GM12878 (cell line): ENCODE measurements around the gene DNMT3A. TPM values are rescaled to one million over a fixed set of nuclear protein-coding genes. Genes with fewer than 3 reads are reported as not detected.

ENCODE experiments used
- BCL11A ChIP-seq: IDR thresholded peaks from 2 replicates; pipeline ENCODE4 v1.6.1; 2011; ENCODE audit warnings: low read depth, low read length
- BRCA1 ChIP-seq: IDR thresholded peaks from 2 replicates; pipeline ENCODE4 v1.6.1; 2011; ENCODE audit warnings: low read depth, low read length, improper control_type of control experiment
- CBX5 ChIP-seq: sonication (generic); IDR thresholded peaks from 2 replicates; pipeline ENCODE4 v1.6.1; 2016; ENCODE audit warnings: low read depth, moderate library complexity, mild to moderate bottlenecking, inconsistent platforms
- CHD2 ChIP-seq: IDR thresholded peaks from 2 replicates; pipeline ENCODE4 v1.6.1; 2011; ENCODE audit warnings: low read depth, low read length, improper control_type of control experiment, borderline replicate concordance
- HDAC2 ChIP-seq: fragments of 200-600 bp; sonication (generic); IDR thresholded peaks from 2 replicates; pipeline ENCODE4 v1.6.1; 2017
- HSF1 ChIP-seq: fragments of 150-350 bp; IDR thresholded peaks from 2 replicates; pipeline ENCODE4 v1.6.1; 2014; ENCODE audit warnings: mild to moderate bottlenecking, low read depth, low read length
- LARP7 ChIP-seq: fragments of 450-650 bp; IDR thresholded peaks from 2 replicates; pipeline ENCODE4 v1.6.1; 2017; ENCODE audit warnings: mild to moderate bottlenecking
- NFYB ChIP-seq: IDR thresholded peaks from 2 replicates; pipeline ENCODE4 v1.6.1; 2011; ENCODE audit warnings: low read depth, mild to moderate bottlenecking, low read length, improper control_type of control experiment, moderate library complexity; ENCODE audit not compliant: insufficient read depth
- NRF1 ChIP-seq: conservative IDR thresholded peaks from 2 replicates; pipeline ENCODE4 v1.6.1; 2011; ENCODE audit warnings: mild to moderate bottlenecking, low read depth, low read length, improper control_type of control experiment
- PAX8 ChIP-seq: fragments of 450-650 bp; IDR thresholded peaks from 2 replicates; pipeline ENCODE4 v1.6.1; 2017; ENCODE audit warnings: mild to moderate bottlenecking, moderate library complexity
- PML ChIP-seq: IDR thresholded peaks from 2 replicates; pipeline ENCODE4 v1.6.1; 2012; ENCODE audit warnings: low read length, inconsistent platforms
- POU2F2 ChIP-seq: IDR thresholded peaks from 3 replicates; pipeline ENCODE4 v1.6.1; 2011; ENCODE audit warnings: low read depth, mild to moderate bottlenecking, low read length, borderline replicate concordance
- SIX5 ChIP-seq: IDR thresholded peaks from 2 replicates; pipeline ENCODE4 v1.6.1; 2011; ENCODE audit warnings: mild to moderate bottlenecking, low read depth, low read length, moderate library complexity; ENCODE audit not compliant: severe bottlenecking
- SUZ12 ChIP-seq: fragments of 200-600 bp; sonication (generic); IDR thresholded peaks from one replicate; pipeline ENCODE4 v1.6.1; 2018; ENCODE audit warnings: antibody characterized with exemption, mild to moderate bottlenecking; ENCODE audit not compliant: unreplicated experiment
- ZBTB33 ChIP-seq: fragments of 450-650 bp; IDR thresholded peaks from 2 replicates; pipeline ENCODE4 v1.6.1; 2017; ENCODE audit warnings: mild to moderate bottlenecking
- polyA plus RNA-seq, 11 experiments: library from polyadenylated mRNA; depleted of rRNA in 4 of 11; unstranded in 6 of 11; stranded (reverse) in 5 of 11; fragments of >200 nt; fragmentation: Nextera tagmentation in 4 of 11; fragmentation: Illumina TruSeq in 1 of 11; extraction: Ambion mirVana in 4 of 11; extraction: Trizol in 1 of 11; gene quantifications; 1 replicate in 1 of 11; 2 replicates in 10 of 11; pipeline versions ENCODE4 v1.2.1 to v1.2.3, GENCODE V29; 2011 to 2016; ENCODE audit warnings: inconsistent platforms in 2 of 11, missing spikeins in 2 of 11, low read depth in 1 of 11
- total RNA-seq, 4 experiments: library from RNA; depleted of rRNA in 3 of 4; stranded (reverse); fragments of >200 nt in 3 of 4; fragmentation: Illumina TruSeq in 1 of 4; extraction: Trizol in 1 of 4; gene quantifications; 2 replicates each; pipeline versions ENCODE4 v1.2.1 to v1.2.3, GENCODE V29; 2013 to 2021
- TF ChIP-seq, protein P1 (sequence below): fragments of 450-650 bp; IDR thresholded peaks from 2 replicates; pipeline ENCODE4 v1.6.1; 2017; ENCODE audit warnings: low read depth, mild to moderate bottlenecking, moderate library complexity
- TF ChIP-seq, protein P2 (sequence below): IDR thresholded peaks from 2 replicates; pipeline ENCODE4 v1.6.1; 2011; ENCODE audit warnings: low read depth, low read length, improper control_type of control experiment, borderline replicate concordance
- TF ChIP-seq, protein P3 (sequence below): fragments of 450-650 bp; IDR thresholded peaks from 2 replicates; pipeline ENCODE4 v1.6.1; 2018; ENCODE audit warnings: mild to moderate bottlenecking, low read depth, moderate library complexity; ENCODE audit not compliant: partially characterized antibody

Gene DNMT3A
- total and polyA plus RNA-seq, 10 of the 15 experiments (the other 5 are each of a cell fraction or from before 2014, with no cell fraction given): 7.4 to 51.6 (median 17.4) TPM

GRCh38 chr2:25342372-25343186 is 854 bp upstream of the DNMT3A start (continued):
- TF ChIP-seq, protein P1, sequence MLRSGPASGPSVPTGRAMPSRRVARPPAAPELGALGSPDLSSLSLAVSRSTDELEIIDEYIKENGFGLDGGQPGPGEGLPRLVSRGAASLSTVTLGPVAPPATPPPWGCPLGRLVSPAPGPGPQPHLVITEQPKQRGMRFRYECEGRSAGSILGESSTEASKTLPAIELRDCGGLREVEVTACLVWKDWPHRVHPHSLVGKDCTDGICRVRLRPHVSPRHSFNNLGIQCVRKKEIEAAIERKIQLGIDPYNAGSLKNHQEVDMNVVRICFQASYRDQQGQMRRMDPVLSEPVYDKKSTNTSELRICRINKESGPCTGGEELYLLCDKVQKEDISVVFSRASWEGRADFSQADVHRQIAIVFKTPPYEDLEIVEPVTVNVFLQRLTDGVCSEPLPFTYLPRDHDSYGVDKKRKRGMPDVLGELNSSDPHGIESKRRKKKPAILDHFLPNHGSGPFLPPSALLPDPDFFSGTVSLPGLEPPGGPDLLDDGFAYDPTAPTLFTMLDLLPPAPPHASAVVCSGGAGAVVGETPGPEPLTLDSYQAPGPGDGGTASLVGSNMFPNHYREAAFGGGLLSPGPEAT: no peak
- TF ChIP-seq HDAC2 (no peak), POU2F2 (0 out of 3 replicates have a peak, but pooled peaks have one; percentile 28), SUZ12 (no peak), ZBTB33 (no peak), CBX5 (no peak), PAX8 (no peak), NFYB (no peak), CHD2 (peak; percentile 64; the same call in 1 of the 2 replicates), LARP7 (peak; percentile 94), BRCA1 (no peak), NRF1 (0 out of 2 replicates have a peak, but pooled peaks have one; percentile 8), HSF1 (no peak), BCL11A (no peak), SIX5 (no peak), PML (no peak)
- TF ChIP-seq, protein P2, sequence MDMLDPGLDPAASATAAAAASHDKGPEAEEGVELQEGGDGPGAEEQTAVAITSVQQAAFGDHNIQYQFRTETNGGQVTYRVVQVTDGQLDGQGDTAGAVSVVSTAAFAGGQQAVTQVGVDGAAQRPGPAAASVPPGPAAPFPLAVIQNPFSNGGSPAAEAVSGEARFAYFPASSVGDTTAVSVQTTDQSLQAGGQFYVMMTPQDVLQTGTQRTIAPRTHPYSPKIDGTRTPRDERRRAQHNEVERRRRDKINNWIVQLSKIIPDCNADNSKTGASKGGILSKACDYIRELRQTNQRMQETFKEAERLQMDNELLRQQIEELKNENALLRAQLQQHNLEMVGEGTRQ: no peak
- TF ChIP-seq, protein P3, sequence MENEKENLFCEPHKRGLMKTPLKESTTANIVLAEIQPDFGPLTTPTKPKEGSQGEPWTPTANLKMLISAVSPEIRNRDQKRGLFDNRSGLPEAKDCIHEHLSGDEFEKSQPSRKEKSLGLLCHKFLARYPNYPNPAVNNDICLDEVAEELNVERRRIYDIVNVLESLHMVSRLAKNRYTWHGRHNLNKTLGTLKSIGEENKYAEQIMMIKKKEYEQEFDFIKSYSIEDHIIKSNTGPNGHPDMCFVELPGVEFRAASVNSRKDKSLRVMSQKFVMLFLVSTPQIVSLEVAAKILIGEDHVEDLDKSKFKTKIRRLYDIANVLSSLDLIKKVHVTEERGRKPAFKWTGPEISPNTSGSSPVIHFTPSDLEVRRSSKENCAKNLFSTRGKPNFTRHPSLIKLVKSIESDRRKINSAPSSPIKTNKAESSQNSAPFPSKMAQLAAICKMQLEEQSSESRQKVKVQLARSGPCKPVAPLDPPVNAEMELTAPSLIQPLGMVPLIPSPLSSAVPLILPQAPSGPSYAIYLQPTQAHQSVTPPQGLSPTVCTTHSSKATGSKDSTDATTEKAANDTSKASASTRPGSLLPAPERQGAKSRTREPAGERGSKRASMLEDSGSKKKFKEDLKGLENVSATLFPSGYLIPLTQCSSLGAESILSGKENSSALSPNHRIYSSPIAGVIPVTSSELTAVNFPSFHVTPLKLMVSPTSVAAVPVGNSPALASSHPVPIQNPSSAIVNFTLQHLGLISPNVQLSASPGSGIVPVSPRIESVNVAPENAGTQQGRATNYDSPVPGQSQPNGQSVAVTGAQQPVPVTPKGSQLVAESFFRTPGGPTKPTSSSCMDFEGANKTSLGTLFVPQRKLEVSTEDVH: no peak
